ENCODE results near the gene ACE2.
"Not testable (repeated sequence)": the region's sequence is repeated elsewhere in the genome, so short reads cannot be mapped to it uniquely, and the experiment has no call there.

Gene ACE2

GRCh38 chrX:15600745-15601144 lies at the start of gene ACE2:
Gene ACE2 (minus strand): TSS chrX:15600960. CDS start chrX:15600911, 49 bp downstream.
- no peak for DNase-seq

GRCh38 chrX:15647510-15647909 lies 46.8 kb upstream of the ACE2 start:
- not testable (repeated sequence) for DNase-seq

GRCh38 chrX:15646543-15646942 lies 45.8 kb upstream of the ACE2 start:
- DNase-seq: no peak

GRCh38 chrX:15646031-15646430 lies 45.3 kb upstream of the ACE2 start:
- no peak for DNase-seq

- DNase-seq: no peak
Observed at GRCh38 chrX:15645266-15645665, 44.5 kb upstream of the ACE2 start.

GRCh38 chrX:15644560-15644872 lies 43.8 kb upstream of the ACE2 start:
- DNase-seq: no peak

GRCh38 chrX:15643786-15644559 lies 43.2 kb upstream of the ACE2 start:
- no peak for DNase-seq

GRCh38 chrX:15631637-15632036 lies 30.9 kb upstream of the ACE2 start:
- no peak for DNase-seq

- no peak for DNase-seq
Observed at GRCh38 chrX:15623054-15623453, 22.3 kb upstream of the ACE2 start.

GRCh38 chrX:15619053-15619755 lies 18.4 kb upstream of the ACE2 start:
- DNase-seq: no peak

- DNase-seq: no peak
Observed at GRCh38 chrX:15617111-15617510, 16.4 kb upstream of the ACE2 start.

- no peak for DNase-seq
Observed at GRCh38 chrX:15616531-15616930, 15.8 kb upstream of the ACE2 start.

GRCh38 chrX:15607067-15607466 lies 6.3 kb upstream of the ACE2 start:
- DNase-seq: no peak

- no peak for DNase-seq
Observed at GRCh38 chrX:15606136-15606535, 5.4 kb upstream of the ACE2 start.

- DNase-seq: no peak
Observed at GRCh38 chrX:15605226-15605625, 4.5 kb upstream of the ACE2 start.

GRCh38 chrX:15602761-15603160 lies 2.0 kb upstream of the ACE2 start:
- no peak for DNase-seq

- no peak for DNase-seq
Observed at GRCh38 chrX:15601932-15602331, 1.2 kb upstream of the ACE2 start.

GRCh38 chrX:15600049-15600448 lies 711 bp downstream of the ACE2 start:
- no peak for DNase-seq

- no peak for DNase-seq
Observed at GRCh38 chrX:15599461-15599860, 1.3 kb downstream of the ACE2 start.

GRCh38 chrX:15598026-15598425 lies 2.7 kb downstream of the ACE2 start:
- DNase-seq: no peak

- no peak for DNase-seq
Observed at GRCh38 chrX:15594371-15594770, 6.4 kb downstream of the ACE2 start.

GRCh38 chrX:15579778-15580747 lies 20.7 kb downstream of the ACE2 start:
- DNase-seq: no peak

- DNase-seq: no peak
Observed at GRCh38 chrX:15576019-15576418, 24.7 kb downstream of the ACE2 start.
